Kidney (tissue), 14 donors: Measurements from ENCODE around the gene ECEL1. TPM values are rescaled to one million over a fixed set of nuclear protein-coding genes. Genes with fewer than 3 reads are reported as not detected.

Experiments used
- DNase-seq, 5 donors: peaks; one replicate each; pipeline ENCODE4 v3.0.0-alpha.2; 2013 to 2020
- FAIRE-seq: peaks from 2 replicates; lab custom pipeline; 2012; peaks lifted over from hg19 to GRCh38; lab: Jason Lieb, UNC
- H3K27ac ChIP-seq, 2 donors: one replicate each; pipeline ENCODE4 v1.7.0; 2013; ENCODE audit warnings: low read depth in 2 of 2, low read length in 2 of 2, inconsistent platforms in 1 of 2
- H3K27me3 ChIP-seq: one replicate; pipeline ENCODE4 v1.7.1; 2013; ENCODE audit warnings: low read length, inconsistent platforms; ENCODE audit not compliant: control insufficient read depth, insufficient read depth
- H3K36me3 ChIP-seq, 3 donors: one replicate each; pipeline versions ENCODE4 v1.7.0 to v1.7.1; 2013; ENCODE audit warnings: low read length in 3 of 3, control low read depth in 1 of 3, inconsistent platforms in 1 of 3; ENCODE audit not compliant: insufficient read depth in 3 of 3, control insufficient read depth in 2 of 3
- H3K4me1 ChIP-seq, 3 donors: one replicate each; pipeline versions ENCODE4 v1.7.0 to v1.7.1; 2013; ENCODE audit warnings: low read length in 3 of 3, inconsistent platforms in 1 of 3, low read depth in 1 of 3; ENCODE audit not compliant: control insufficient read depth in 2 of 3, insufficient read depth in 2 of 3
- H3K4me3 ChIP-seq, 3 donors: one replicate each; pipeline versions ENCODE4 v1.7.0 to v1.8.1; 2013; ENCODE audit warnings: low read length in 3 of 3, control low read depth in 1 of 3, inconsistent platforms in 1 of 3
- H3K9ac ChIP-seq, 3 donors: one replicate each; pipeline versions ENCODE4 v1.7.0 to v1.7.1; 2013; ENCODE audit warnings: low read length in 3 of 3, control low read depth in 1 of 3, inconsistent platforms in 1 of 3
- H3K9me3 ChIP-seq, 3 donors: one replicate each; pipeline versions ENCODE4 v1.7.0 to v1.7.1; 2013; ENCODE audit warnings: low read length in 3 of 3, control low read depth in 1 of 3, inconsistent platforms in 1 of 3; ENCODE audit not compliant: control insufficient read depth in 2 of 3, insufficient read depth in 1 of 3
- CTCF ChIP-seq: IDR thresholded peaks from 3 replicates; pipeline ENCODE4 v1.5.1; 2012; ENCODE audit warnings: mild to moderate bottlenecking, moderate library complexity, borderline replicate concordance; ENCODE audit not compliant: insufficient read depth; ENCODE audit errors: extremely low read depth
- intact Hi-C: fragments of 100-400 bp; cut with DNase I; formaldehyde crosslinking; loops from one replicate; pipeline ENCODE4 v1.11.1; 2022
- polyA plus RNA-seq: library from polyadenylated mRNA; stranded (reverse); fragments of 350-450 nt; fragmentation: Illumina TruSeq; extraction: RNeasy Lipid Tissue Mini Kit (QIAGEN cat#74804); gene quantifications from one replicate; pipeline ENCODE4 v1.2.3, GENCODE V29; 2014; ENCODE audit warnings: low read depth, low replicate concordance; ENCODE audit not compliant: insufficient read depth
- total RNA-seq: library from RNA; stranded (reverse); fragmentation: NEBNext Ultra II Directional; extraction: Animal tissue kit (Norgen Biotek cat#: 25700); gene quantifications from one replicate; pipeline ENCODE4 v1.2.1, GENCODE V29; 2021
- donor health status: control.
- donor health status: control.
- donor health status: control.
- donor health status: control.
- donor health status: control.
- donor health status: DM: yes; HTN: yes; CAD: no.
- donor health status: Normal renal cell carcinoma (clear cell type).

The ECEL1 gene
- total and polyA plus RNA-seq, 2 donors from 2014 or later: 6.7 to 8.5 TPM

GRCh38 chr2:232438951-232439757, 48.5 kb downstream of the ECEL1 start:
- H3K9me3 ChIP-seq: no peaks in the 10 kb centered on the region
- H3K4me1 ChIP-seq: peaks cover 0 to 1% (median 0%) of the 10 kb centered on the region in 3 donors
- H3K27me3 ChIP-seq: no peaks in the 10 kb centered on the region
- intact Hi-C loops: loop anchor here (10.0 kb wide), 1 partner anchor 524 kb away; no protein-coding TSS in a partner anchor
- H3K9ac ChIP-seq: no peak overlapping the region
- no peak overlapping the region for H3K4me3 ChIP-seq
- no peaks in the 10 kb centered on the region for H3K36me3 ChIP-seq
- TF ChIP-seq CTCF: peak; percentile 16
- FAIRE-seq: no peak
- DNase-seq: peak in 2 of 5 donors; percentile 65 to 75
- H3K27ac ChIP-seq: no peak overlapping the region

- H3K27ac ChIP-seq: no peak overlapping the region
- no peaks in the 10 kb centered on the region for H3K9me3 ChIP-seq
- intact Hi-C loops: loop anchor here (10.0 kb wide), 1 partner anchor 523 kb away; no protein-coding TSS in a partner anchor
- no peaks in the 10 kb centered on the region for H3K27me3 ChIP-seq
- no peaks in the 10 kb centered on the region for H3K36me3 ChIP-seq
- TF ChIP-seq CTCF: no peak
- H3K9ac ChIP-seq: no peak overlapping the region
- peak in 2 of 5 donors; percentile 27 to 41 for DNase-seq
- no peak overlapping the region for H3K4me3 ChIP-seq
- FAIRE-seq: no peak
- no peaks in the 10 kb centered on the region for H3K4me1 ChIP-seq
Observed at GRCh38 chr2:232438091-232438490, 49.5 kb downstream of the ECEL1 start.

GRCh38 chr2:232437195-232437571, 50.5 kb downstream of the ECEL1 start:
- Histone ChIP-seq H3K9me3 (no peaks in the 10 kb centered on the region), H3K27me3 (no peaks in the 10 kb centered on the region), H3K4me3 (no peak overlapping the region), H3K36me3 (no peaks in the 10 kb centered on the region), H3K27ac (no peak overlapping the region), H3K4me1 (no peaks in the 10 kb centered on the region), H3K9ac (no peak overlapping the region)
- intact Hi-C loops: loop anchor here (10.0 kb wide), 1 partner anchor 522 kb away; no protein-coding TSS in a partner anchor
- DNase-seq (peak in 2 of 5 donors; percentile 34 to 45), FAIRE-seq (no peak)
- TF ChIP-seq CTCF: no peak
